Ramos (cell line): ENCODE results near the gene LSP1.

Experiments used
- in situ Hi-C: fragments of 300-500 bp; cut with MboI; formaldehyde crosslinking; loops from one replicate; pipeline ENCODE4 v1.14.3; 2022; ENCODE audit warnings: low sequenced_read_pairs; ENCODE audit not compliant: unreplicated experiment

LSP1 gene

DNA sequence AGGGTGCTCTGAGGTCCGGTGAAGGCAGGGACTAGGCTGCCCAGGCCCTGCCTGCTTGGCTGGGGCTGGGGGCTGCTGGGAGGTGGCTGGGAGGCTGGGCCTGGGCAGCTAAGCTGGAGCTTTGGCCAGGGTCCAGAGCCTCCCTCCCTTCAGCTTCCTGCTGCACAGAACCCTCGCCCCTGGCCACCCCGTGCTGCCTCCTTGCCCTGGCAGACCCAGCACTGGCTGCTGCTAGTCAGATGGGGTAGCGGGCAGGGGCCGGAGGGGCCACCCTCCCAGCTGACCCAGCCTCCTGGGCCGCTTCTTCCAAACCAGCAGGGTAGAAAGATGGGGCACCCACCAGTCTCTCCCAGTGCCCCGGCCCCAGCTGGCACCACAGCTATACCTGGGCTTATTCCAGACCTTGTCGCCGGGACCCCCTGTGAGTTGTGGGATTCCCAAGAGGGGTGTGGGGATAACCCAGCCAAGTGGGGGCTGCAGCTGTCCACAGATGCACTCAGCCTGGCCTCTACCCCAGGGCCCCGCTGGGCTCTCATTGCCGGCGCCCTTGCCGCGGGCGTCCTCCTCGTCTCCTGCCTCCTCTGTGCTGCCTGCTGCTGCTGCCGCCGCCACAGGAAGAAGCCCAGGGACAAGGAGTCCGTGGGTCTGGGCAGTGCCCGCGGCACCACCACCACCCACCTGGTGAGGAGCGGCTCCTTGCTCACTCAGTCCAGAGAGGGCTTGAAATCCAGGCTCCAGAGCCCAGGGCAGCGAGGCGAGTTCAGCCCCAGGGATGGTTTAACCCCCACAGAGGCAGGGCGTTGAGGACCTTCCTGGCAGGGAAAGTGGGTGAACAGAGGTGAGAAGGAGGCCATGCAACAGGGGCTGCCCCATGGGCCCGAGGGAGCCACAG, 17.9 kb upstream of the LSP1 start, which contains the start of gene SYT8:
SYT8 (plus strand) TSS at position 212 of the 892 bp plus-strand sequence; CDS start at position 328, 116 bp downstream.
- in situ Hi-C loops, result loop anchor here (10.0 kb wide), 1 partner anchor 320 kb away; no protein-coding TSS in a partner anchor

DNA sequence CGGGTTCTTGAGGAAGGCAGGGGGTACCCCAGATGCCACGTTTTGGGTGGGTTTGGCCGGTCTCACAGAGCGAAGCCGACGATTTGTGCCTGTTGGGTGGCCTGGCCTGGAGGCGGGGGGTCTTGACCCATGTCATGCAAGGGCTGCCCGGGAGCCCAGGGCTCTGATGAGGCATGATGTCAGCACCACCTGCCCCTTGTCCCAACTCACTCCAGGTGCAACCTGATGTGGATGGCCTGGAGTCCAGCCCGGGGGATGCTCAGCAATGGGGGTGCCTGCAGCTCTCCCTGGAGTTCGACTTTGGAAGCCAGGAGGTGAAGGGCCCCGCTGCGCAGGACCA, 17.2 kb upstream of the LSP1 start:
- in situ Hi-C loops, result loop anchor here (10.0 kb wide), 1 partner anchor 319 kb away; no protein-coding TSS in a partner anchor

DNA sequence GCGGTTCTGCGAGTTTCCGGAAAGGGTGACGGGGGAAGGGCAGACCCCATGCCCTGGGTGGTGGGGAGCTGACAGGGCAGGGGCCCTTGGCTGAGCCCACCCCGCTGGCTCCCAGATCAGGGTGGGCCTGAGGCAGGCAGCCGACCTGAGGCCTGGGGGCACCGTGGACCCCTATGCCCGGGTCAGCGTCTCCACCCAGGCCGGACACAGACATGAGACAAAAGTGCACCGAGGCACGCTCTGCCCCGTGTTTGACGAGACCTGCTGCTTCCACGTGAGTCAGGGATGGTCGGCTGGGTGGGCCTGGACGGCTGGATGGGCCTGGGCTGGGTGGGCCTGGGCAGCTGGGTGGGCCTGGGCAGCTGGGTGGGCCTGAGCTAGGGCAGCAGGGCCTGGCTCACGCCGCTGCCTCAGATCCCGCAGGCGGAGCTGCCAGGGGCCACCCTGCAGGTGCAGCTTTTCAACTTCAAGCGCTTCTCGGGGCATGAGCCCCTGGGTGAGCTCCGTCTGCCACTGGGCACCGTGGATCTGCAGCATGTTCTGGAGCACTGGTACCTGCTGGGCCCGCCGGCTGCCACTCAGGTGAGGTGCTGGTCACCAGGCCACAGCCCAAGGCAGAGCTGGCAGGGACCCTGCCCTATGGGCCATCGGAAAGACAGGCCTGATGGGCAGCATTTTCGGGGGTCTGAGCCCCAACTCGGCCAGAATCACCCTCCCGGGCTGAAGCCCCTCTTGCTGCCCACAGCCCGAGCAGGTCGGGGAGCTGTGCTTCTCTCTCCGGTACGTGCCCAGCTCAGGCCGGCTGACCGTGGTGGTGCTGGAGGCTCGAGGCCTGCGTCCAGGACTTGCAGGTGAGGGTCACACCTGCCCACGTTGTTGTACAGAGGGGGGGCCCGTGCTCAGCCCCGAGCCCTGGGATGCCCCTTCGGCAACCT, 16.6 kb upstream of the LSP1 start:
- in situ Hi-C loops, result loop anchor here (10.0 kb wide), 1 partner anchor 319 kb away; no protein-coding TSS in a partner anchor

DNA sequence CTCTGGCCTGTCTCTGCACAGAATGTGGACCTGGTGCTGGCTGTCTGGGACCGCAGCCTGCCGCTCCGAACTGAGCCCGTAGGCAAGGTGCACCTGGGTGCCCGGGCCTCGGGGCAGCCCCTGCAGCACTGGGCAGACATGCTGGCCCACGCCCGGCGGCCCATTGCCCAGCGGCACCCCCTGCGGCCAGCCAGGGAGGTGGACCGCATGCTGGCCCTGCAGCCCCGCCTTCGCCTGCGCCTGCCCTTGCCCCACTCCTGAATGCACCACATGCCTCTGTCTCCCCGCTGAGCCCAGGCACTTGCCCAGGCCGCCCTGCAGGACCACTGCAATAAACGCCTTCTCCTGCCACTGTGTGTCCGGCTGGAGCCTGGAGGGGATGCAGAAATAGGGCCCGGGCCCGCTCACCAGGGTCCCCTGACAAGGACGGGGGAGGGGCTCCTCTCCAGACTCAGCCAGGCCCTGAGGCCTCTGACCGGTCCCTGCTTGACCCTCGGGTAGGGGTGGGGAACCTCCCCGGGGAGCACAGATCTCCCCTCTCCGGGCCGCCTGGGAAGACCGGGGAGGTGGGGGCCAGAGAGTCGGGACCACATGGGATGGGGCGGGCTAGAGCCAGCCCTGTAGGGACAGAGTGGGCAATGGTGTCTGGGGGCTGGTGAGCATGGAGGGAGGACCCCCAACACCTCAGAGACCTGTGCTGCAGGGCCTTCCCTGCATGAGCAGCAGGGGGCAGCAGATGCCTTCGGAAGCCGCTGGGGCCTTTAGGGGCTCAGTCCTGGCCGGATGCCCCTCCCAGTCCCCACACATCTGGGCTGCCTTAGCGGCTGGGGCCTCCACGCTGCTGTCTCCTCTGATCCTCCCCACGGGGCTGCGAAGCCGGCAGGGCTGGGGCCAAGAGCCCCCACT, 15.5 kb upstream of the LSP1 start:
- in situ Hi-C loops, result loop anchor here (10.0 kb wide), 1 partner anchor 317 kb away; no protein-coding TSS in a partner anchor

DNA sequence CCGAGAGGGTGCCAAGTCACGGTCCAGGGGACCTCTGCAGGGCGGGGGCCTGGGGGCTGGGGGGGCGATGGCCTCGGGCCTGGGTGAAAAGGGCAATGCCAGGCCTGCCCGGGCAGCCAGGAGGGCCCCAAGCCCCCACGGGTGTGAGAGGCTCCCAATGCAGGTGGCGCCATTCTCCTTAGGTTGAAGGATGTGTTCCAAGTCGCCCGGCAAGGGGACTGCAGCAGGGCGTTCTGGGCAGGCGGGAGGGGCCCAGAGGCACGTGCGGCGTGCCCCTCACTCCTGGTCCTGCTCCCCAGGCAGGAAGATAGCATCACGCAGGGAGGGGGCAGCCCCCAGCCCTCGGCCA, 14.8 kb upstream of the LSP1 start:
- in situ Hi-C loops, result loop anchor here (10.0 kb wide), 1 partner anchor 317 kb away; no protein-coding TSS in a partner anchor

DNA sequence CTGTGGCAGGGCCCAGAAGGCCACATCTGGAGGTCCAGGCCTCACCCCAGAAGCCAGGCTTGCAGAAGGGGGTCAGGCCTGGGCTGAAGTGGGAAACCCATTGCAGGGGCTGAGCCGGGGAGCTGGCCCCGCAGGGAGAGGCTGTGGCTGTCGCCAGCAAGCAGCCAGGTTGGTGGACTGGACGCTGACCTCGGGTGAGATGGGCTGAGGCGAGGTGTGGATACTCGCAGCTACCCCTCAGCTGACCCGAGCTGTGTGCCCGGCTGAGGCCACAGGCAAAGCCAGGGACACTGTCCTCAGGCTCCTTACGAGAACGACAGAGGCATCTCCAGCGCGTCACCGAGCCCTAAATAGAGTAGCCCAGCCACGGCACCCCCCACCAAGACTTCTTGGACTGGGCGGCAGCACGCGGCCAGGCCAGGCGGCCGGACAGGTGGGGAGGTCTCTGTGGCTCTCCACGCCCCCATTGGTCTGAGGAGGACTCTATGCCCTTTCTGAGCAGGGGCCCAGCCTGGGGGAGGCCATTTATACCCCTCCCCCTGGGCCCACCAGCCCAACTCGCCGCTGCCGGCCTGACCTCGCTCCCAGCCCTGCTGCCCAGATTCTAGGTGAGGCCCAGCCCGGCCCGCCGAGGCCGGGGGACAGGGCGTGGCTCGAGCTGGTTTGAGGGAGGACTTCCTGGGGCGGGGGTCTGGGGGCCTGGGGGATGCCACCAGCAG, 14.3 kb upstream of the LSP1 start, which contains the start of gene TNNI2:
TNNI2 (plus strand) TSS at position 556 of the 719 bp plus-strand sequence. CDS start 716 bp downstream, outside the sequence.
- in situ Hi-C loops, result loop anchor here (10.0 kb wide), 1 partner anchor 316 kb away; no protein-coding TSS in a partner anchor

DNA sequence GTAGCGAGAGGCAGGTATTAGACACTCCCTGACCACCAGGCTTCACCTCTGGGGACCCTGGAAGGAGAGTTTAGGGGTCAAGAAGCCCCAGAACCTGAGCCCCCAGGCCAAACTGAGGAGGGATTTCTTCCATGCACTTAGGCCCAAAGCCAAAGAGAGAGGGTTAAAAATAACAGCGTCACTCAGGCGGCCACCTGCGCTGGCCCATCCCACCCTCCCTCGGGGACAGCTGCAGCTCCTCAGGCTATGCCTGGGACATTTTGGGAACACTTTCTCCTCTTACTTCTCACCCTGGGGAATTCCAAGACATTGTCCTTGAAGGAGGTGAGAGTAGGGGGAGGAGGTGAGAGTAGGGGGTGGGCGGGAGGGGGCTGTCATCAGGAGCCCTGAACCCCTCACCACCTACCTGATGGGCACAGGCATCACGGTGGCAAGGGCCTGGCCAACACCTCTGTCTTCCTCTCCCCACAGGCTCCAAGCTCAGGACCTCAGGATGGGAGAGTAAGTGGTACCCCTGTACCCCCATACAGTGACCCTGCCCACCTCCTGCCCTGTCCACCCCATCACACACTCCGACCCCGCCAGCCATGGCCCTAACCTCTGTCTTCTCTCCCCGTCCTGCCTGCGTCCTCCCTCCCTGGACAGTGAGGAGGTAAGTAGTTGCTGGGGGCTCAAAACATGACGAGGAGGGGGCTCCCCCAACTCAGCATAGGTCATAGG, 13.5 kb upstream of the LSP1 start:
- in situ Hi-C loops, result loop anchor here (10.0 kb wide), 1 partner anchor 315 kb away; no protein-coding TSS in a partner anchor

DNA sequence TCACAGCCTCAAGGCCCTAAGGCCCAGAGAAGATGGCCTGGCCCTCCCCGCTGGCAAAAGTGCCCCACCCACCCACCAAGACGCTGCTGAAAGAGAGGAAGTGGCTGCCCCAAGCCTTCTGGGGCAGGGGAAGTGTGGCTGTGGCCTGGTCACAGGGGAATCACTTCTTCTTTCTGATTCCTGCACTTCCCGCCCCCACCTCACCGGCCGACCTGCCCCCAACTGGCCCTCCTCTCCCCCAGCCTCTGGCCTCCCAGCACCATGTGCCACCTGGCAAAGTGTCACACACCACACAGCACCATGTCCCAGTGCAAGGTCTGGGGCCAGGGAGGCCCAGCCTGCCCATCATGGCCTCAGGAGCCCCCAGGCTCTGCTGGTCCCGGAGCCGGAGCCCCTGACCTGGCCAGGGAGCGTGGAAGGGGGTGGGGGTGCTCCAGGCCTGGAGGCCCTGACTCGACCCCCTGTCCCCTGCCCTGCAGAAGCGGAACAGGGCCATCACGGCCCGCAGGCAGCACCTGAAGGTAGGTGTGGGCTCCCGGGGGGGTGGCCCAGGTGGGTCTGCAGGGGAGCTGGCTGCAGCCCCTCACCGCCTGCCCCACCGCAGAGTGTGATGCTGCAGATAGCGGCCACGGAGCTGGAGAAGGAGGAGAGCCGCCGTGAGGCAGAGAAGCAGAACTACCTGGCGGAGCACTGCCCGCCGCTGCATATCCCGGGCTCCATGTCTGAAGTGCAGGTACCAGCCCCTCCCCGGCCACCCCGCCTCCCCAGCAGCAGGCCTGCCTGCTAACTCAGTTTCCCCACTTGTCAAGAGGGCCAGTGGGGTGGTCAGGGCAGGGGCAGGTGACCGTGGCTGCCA, 12.7 kb upstream of the LSP1 start:
- in situ Hi-C loops, result loop anchor here (10.0 kb wide), 1 partner anchor 315 kb away; no protein-coding TSS in a partner anchor

DNA sequence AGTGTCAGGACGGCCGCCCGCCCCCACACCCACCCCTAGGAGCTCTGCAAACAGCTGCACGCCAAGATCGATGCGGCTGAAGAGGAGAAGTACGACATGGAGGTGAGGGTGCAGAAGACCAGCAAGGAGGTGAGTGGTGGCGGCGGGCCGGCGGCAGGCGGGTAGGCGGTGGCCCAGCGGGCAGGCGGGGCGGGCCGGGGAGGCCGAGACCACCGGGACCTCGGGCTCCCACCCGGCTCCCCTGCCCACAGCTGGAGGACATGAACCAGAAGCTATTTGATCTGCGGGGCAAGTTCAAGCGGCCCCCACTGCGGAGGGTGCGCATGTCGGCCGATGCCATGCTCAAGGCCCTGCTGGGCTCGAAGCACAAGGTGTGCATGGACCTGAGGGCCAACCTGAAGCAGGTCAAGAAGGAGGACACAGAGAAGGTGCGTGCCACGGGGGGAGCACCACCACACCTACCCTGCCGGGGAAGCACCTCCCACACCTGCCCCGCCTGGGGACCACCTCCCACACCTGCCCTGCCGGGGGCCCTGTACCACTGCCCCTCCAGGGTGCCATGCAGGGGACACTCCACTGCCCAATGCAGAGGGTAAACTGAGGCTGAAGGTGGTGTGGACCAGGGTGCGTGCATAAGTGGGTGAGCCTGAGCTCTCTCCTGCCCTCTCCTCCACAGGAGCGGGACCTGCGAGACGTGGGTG, 12.0 kb upstream of the LSP1 start:
- in situ Hi-C loops, result no loop called here

DNA sequence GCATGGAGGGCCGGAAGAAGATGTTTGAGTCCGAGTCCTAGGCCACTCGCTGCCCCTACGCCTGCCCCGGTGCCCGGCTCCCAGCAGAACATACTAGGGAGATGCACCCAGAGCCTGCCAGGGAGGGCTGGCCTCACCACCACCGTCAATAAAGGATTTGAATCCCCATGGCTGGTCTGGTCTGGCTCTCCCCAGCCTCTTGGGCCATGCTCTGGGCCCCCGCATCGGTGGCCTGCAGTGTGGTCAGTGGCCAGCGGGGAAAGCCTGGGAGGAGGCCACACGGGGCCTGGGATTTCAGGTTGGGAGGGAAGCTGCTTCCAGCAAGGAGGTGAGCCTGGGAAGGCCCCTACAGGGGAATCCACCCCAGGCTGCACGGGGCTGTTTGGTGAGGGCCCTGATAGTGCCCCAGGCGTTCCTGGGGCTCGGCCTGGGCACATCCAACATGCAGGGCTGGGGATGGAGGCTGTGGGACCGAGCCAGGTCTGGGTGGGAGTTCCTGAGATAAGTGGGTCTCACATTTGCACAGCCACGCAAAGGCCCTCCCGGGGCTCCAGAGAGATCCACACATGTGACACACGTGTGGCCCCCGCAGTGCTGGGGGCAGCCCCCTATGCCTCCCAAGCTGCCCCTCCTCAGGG, 11.3 kb upstream of the LSP1 start:
- in situ Hi-C loops, result no loop called here

DNA sequence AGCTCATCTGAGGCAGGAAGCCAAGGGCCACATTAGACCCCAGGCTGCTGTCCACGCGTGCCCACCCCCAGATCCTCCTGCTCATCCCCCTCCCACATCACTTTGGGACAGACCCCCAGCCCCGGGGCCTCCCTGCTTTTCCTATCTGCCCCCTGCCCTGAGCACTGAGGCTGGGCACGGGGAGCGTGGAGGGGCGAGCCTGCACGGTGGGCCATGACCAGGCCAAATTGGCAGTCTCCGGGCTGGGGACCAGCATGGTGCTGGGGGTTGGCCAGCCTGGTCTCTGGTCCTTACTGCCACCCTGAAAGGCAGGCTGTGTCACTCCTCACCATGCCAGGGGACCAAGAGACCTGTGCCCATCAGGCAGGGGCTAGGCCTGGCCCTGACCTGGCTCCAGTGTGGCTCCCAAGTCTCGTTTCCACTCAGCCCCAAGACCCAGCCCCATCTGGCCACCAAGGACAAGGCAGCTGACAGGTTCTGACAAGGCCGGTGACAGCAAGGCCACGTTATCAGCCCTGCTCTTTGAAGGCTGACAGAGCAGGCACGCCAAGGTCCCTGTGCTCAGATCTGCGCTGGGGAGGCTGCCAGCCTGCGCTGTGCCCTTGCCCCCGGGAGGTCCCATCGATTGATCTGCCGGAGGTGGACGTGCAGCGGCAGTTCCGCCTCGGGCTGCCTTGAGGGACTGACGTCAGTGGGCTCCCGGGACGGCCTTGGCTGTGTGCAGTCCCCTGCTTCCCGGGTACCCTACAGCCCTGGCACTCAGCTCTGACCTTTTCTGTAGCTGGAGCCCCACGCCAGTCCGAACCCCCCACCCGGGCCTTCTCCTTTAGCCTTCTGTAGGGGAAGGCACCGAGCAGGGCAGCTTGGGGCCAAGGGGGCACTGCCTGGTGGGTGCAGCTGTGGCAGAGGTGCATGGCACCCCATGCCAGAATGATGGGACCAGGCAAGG, 10.5 kb upstream of the LSP1 start:
- in situ Hi-C loops, result no loop called here

DNA sequence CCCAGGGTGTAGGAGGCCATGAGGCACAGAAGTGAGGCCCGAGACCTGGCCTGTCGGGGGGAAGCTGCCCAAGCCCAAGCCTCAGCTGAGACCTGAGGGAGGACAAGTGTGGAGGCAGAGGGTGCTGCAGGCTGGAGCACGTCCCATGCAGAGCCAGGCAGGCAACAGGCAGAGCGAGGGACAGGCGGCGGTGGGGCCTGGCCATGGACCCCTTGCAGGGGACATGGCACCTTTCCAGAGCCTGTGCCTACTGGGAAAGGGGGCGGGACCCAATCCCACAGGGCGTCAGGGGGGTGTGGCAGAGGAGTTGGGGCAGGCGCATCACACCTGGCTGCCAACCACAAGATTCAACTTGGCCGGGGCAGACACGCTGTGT, 9.8 kb upstream of the LSP1 start:
- in situ Hi-C loops, result no loop called here

DNA sequence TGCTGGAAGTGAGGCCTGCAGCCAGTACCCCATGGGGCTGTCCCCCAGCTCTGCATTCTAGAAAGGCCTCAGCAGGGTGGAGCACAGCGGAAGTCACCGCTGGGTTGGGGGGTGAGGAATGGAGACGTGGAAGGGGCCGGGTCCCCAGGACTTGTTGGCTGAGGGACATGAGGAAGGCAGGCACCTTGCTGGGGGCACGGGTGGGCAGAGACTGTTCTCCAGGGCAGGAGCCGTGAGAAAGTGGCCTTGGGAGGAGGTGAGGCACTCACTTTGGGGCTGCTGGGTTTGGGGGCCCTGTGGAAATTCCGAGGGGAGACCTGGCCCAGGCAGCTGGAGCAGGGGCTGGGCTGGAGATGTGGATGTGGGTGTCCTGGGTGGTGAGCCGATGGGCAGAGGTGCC, 9.1 kb upstream of the LSP1 start:
- in situ Hi-C loops, result no loop called here

DNA sequence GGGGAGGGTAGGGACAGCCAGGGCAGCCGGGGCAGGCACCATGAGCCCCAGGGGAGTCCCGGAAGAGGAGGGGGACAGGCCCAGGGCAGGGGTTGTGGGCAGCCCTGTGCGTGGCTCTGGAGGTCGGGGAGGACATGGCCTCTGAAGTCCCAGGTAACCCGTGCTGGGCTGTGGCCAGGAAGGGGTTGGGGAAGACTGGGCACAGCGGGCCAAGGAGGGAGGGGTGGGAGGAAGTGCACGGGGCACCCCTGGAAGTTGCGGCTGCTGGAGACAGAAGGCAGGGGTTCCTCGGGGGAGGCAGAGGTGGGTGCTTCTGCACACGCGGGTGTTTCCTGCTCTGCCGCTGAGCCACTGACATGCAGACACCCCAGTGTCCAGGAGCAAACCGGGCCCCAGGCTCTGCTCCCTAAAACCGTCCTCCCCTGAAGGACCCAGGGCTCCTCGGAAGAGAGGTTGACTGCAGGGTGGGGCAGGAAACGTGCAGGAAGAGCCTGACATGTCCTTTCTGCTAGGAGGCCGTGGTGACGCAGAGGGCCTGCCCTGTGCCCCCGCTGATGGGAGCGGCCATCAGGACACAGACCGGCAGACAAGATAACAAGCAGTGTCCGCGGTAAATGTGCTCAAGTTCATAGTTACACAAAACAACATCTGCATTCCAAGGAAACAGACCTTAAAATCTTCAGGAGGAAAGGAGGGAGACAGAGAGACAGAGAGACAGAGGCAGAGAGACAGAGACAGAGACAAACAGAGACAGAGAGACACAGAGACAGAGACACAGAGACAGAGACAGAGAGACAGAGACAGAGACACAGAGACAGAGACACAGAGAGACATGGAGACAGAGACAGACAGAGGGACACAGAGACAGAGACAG, 8.4 kb upstream of the LSP1 start:
- in situ Hi-C loops, result no loop called here
